Nephron (organoid): ENCODE measurements around the gene TMOD2.

Experiments
- H3K27ac Mint-ChIP-seq, 3 experiments: 2 replicates each; pipeline ENCODE4 v1.8.0; 2020; ENCODE audit warnings: mixed read lengths in 3 of 3, mild to moderate bottlenecking in 2 of 3, moderate library complexity in 1 of 3
- H3K27me3 Mint-ChIP-seq: 2 replicates; pipeline ENCODE4 v1.8.0; 2021; ENCODE audit warnings: low read depth, mild to moderate bottlenecking, moderate library complexity, mixed read lengths
- H3K36me3 Mint-ChIP-seq: 2 replicates; pipeline ENCODE4 v1.8.0; 2020; ENCODE audit warnings: low read depth, mixed read lengths
- H3K4me1 Mint-ChIP-seq: 2 replicates; pipeline ENCODE4 v1.8.0; 2020; ENCODE audit warnings: mixed read lengths
- H3K4me3 Mint-ChIP-seq, 3 experiments: 2 replicates each; pipeline ENCODE4 v1.8.0; 2020; ENCODE audit warnings: mild to moderate bottlenecking in 3 of 3, mixed read lengths in 3 of 3, moderate library complexity in 2 of 3
- H3K9me3 Mint-ChIP-seq: 2 replicates; pipeline ENCODE4 v1.8.0; 2020; ENCODE audit warnings: mixed read lengths
- CTCF ChIP-seq, 3 experiments: fragments of 200-600 bp; sonication (generic); IDR thresholded peaks; one replicate each; pipeline ENCODE4 v1.5.0; 2021; ENCODE audit warnings: antibody characterized with exemption in 3 of 3; ENCODE audit not compliant: unreplicated experiment in 3 of 3

TMOD2 gene

GRCh38 chr15:51768018-51768417, 16.6 kb downstream of the TMOD2 start:
- Mint-ChIP-seq H3K4me3 (no peak overlapping the region), H3K4me1 (no peaks in the 10 kb centered on the region), H3K36me3 (no peaks in the 10 kb centered on the region), H3K27ac (no peak overlapping the region), H3K9me3 (no peaks in the 10 kb centered on the region), H3K27me3 (no peaks in the 10 kb centered on the region)
- no peak for TF ChIP-seq CTCF (IDR thresholded peaks at IDR 0.05; ENCODE audit: unreplicated experiment in 3 of 3)

GRCh38 chr15:51770902-51771301, 19.5 kb downstream of the TMOD2 start:
- Mint-ChIP-seq H3K9me3 (no peaks in the 10 kb centered on the region), H3K27me3 (no peaks in the 10 kb centered on the region), H3K36me3 (no peaks in the 10 kb centered on the region), H3K27ac (no peak overlapping the region), H3K4me3 (no peak overlapping the region), H3K4me1 (no peaks in the 10 kb centered on the region)
- TF ChIP-seq CTCF (IDR thresholded peaks at IDR 0.05; ENCODE audit: unreplicated experiment in 3 of 3), result no peak

- TF ChIP-seq CTCF (IDR thresholded peaks at IDR 0.05; ENCODE audit: unreplicated experiment in 3 of 3), result no peak
- no peaks in the 10 kb centered on the region for H3K9me3 Mint-ChIP-seq
- H3K4me3 Mint-ChIP-seq, result no peak overlapping the region
- no peak overlapping the region for H3K27ac Mint-ChIP-seq
- no peaks in the 10 kb centered on the region for H3K27me3 Mint-ChIP-seq
- no peaks in the 10 kb centered on the region for H3K36me3 Mint-ChIP-seq
- H3K4me1 Mint-ChIP-seq, result no peaks in the 10 kb centered on the region
Observed at GRCh38 chr15:51771773-51772172, 20.4 kb downstream of the TMOD2 start.

- no peak for TF ChIP-seq CTCF (IDR thresholded peaks at IDR 0.05; ENCODE audit: unreplicated experiment in 3 of 3)
- Mint-ChIP-seq H3K4me3 (no peak overlapping the region), H3K27me3 (no peaks in the 10 kb centered on the region), H3K4me1 (no peaks in the 10 kb centered on the region), H3K27ac (no peak overlapping the region), H3K9me3 (no peaks in the 10 kb centered on the region), H3K36me3 (no peaks in the 10 kb centered on the region)
Observed at GRCh38 chr15:51774916-51775315, 23.5 kb downstream of the TMOD2 start.

- TF ChIP-seq CTCF (IDR thresholded peaks at IDR 0.05; ENCODE audit: unreplicated experiment in 3 of 3), result peak; percentile 75 to 77 (median 75)
- H3K27me3 Mint-ChIP-seq, result no peaks in the 10 kb centered on the region
- H3K4me3 Mint-ChIP-seq, result no peak overlapping the region
- no peaks in the 10 kb centered on the region for H3K36me3 Mint-ChIP-seq
- H3K9me3 Mint-ChIP-seq, result no peaks in the 10 kb centered on the region
- no peaks in the 10 kb centered on the region for H3K4me1 Mint-ChIP-seq
- no peak overlapping the region for H3K27ac Mint-ChIP-seq
Observed at GRCh38 chr15:51775967-51776816, 24.8 kb downstream of the TMOD2 start.
